H1 (cell line): Measurements from ENCODE around the gene S100A8. TPM values are rescaled to one million over a fixed set of nuclear protein-coding genes. Genes with fewer than 3 reads are reported as not detected.

Experiments
- BCL11A ChIP-seq, 2 experiments: IDR thresholded peaks; one replicate each; pipeline ENCODE4 v1.6.1; 2011; ENCODE audit warnings: low read depth in 2 of 2, low read length in 2 of 2, mild to moderate bottlenecking in 2 of 2
- BRCA1 ChIP-seq: IDR thresholded peaks from 2 replicates; pipeline ENCODE4 v1.6.1; 2012; ENCODE audit warnings: low read depth, low read length, improper control_type of control experiment
- JUN ChIP-seq: IDR thresholded peaks from 2 replicates; pipeline ENCODE4 v1.6.1; 2011; ENCODE audit warnings: low read depth, mild to moderate bottlenecking, improper control_type of control experiment, low read length
- NRF1 ChIP-seq: IDR thresholded peaks from 2 replicates; pipeline ENCODE4 v1.6.1; 2011; ENCODE audit warnings: mild to moderate bottlenecking, low read depth, low read length, improper control_type of control experiment
- RAD21 ChIP-seq, 2 experiments: IDR thresholded peaks in 1 of 2; conservative IDR thresholded peaks in 1 of 2; 2 replicates each; pipeline ENCODE4 v1.6.1; 2011; ENCODE audit warnings: low read depth in 2 of 2, low read length in 2 of 2, improper control_type of control experiment in 1 of 2, inconsistent platforms in 1 of 2, mild to moderate bottlenecking in 1 of 2, moderate library complexity in 1 of 2
- SP1 ChIP-seq: IDR thresholded peaks from 2 replicates; pipeline ENCODE4 v1.6.1; 2011; ENCODE audit warnings: low read depth, low read length
- polyA plus RNA-seq, 7 experiments: library from polyadenylated mRNA; depleted of rRNA in 3 of 7; stranded (reverse) in 5 of 7; unstranded in 2 of 7; fragments of >200 nt in 5 of 7; fragments of 200-250 nt in 2 of 7; gene quantifications; 1 replicate in 5 of 7; 2 replicates in 1 of 7; 4 replicates in 1 of 7; pipeline versions ENCODE4 v1.2.1 to v1.2.3, GENCODE V29; 2011 to 2013; ENCODE audit warnings: missing spikeins in 2 of 7, mixed read lengths in 2 of 7
- total RNA-seq: library from RNA; stranded (reverse); fragmentation: NEBNext Ultra II Directional; extraction: Animal tissue kit (Norgen Biotek cat#: 25700); gene quantifications from 2 replicates; pipeline ENCODE4 v1.2.1, GENCODE V29; 2021
- TF ChIP-seq, protein P1 (sequence below): fragments of 300-600 bp; sonication (generic); IDR thresholded peaks from 2 replicates; pipeline ENCODE4 v1.7.1; 2012; ENCODE audit warnings: low read length, moderate library complexity, mild to moderate bottlenecking, inconsistent platforms; ENCODE audit not compliant: insufficient replicate concordance

S100A8 gene
- total and polyA plus RNA-seq, 2 of the 8 experiments (the other 6 are each of a cell fraction or from before 2014, with no cell fraction given): not detected

DNA sequence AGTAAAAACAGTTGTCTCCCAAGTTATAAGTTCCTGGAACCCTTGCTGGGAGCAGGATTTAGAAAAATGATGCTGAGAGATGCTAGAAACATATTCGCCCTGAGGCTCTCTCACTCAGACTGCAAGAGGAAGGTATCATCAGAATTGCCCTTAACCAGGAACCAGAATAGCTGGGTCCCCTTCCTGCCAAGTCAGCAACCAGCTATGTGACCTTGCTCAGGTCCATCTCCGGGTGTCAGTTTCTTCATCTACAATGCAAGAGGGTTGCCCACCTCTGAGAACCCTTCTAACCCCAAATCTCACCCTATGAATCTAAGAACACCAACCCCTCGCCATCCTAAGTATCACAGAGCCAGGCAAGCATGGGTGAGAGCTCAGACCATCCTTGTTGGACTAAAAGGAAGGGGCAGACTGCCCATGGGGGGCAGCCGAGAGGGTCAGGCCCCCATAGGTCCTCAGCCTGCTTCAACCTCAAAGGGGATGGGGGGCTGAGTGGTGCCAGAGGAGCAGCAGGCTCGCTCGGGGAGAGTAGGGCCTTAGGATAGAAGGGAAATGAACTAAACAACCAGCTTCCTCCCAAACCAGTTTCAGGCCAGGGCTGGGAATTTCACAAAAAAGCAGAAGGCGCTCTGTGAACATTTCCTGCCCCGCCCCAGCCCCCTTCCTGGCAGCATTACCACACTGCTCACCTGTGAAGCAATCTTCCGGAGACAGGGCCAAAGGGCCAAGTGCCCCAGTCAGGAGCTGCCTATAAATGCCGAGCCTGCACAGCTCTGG lies 33.6 kb downstream of the S100A8 start (continued):
- TF ChIP-seq, protein P1, sequence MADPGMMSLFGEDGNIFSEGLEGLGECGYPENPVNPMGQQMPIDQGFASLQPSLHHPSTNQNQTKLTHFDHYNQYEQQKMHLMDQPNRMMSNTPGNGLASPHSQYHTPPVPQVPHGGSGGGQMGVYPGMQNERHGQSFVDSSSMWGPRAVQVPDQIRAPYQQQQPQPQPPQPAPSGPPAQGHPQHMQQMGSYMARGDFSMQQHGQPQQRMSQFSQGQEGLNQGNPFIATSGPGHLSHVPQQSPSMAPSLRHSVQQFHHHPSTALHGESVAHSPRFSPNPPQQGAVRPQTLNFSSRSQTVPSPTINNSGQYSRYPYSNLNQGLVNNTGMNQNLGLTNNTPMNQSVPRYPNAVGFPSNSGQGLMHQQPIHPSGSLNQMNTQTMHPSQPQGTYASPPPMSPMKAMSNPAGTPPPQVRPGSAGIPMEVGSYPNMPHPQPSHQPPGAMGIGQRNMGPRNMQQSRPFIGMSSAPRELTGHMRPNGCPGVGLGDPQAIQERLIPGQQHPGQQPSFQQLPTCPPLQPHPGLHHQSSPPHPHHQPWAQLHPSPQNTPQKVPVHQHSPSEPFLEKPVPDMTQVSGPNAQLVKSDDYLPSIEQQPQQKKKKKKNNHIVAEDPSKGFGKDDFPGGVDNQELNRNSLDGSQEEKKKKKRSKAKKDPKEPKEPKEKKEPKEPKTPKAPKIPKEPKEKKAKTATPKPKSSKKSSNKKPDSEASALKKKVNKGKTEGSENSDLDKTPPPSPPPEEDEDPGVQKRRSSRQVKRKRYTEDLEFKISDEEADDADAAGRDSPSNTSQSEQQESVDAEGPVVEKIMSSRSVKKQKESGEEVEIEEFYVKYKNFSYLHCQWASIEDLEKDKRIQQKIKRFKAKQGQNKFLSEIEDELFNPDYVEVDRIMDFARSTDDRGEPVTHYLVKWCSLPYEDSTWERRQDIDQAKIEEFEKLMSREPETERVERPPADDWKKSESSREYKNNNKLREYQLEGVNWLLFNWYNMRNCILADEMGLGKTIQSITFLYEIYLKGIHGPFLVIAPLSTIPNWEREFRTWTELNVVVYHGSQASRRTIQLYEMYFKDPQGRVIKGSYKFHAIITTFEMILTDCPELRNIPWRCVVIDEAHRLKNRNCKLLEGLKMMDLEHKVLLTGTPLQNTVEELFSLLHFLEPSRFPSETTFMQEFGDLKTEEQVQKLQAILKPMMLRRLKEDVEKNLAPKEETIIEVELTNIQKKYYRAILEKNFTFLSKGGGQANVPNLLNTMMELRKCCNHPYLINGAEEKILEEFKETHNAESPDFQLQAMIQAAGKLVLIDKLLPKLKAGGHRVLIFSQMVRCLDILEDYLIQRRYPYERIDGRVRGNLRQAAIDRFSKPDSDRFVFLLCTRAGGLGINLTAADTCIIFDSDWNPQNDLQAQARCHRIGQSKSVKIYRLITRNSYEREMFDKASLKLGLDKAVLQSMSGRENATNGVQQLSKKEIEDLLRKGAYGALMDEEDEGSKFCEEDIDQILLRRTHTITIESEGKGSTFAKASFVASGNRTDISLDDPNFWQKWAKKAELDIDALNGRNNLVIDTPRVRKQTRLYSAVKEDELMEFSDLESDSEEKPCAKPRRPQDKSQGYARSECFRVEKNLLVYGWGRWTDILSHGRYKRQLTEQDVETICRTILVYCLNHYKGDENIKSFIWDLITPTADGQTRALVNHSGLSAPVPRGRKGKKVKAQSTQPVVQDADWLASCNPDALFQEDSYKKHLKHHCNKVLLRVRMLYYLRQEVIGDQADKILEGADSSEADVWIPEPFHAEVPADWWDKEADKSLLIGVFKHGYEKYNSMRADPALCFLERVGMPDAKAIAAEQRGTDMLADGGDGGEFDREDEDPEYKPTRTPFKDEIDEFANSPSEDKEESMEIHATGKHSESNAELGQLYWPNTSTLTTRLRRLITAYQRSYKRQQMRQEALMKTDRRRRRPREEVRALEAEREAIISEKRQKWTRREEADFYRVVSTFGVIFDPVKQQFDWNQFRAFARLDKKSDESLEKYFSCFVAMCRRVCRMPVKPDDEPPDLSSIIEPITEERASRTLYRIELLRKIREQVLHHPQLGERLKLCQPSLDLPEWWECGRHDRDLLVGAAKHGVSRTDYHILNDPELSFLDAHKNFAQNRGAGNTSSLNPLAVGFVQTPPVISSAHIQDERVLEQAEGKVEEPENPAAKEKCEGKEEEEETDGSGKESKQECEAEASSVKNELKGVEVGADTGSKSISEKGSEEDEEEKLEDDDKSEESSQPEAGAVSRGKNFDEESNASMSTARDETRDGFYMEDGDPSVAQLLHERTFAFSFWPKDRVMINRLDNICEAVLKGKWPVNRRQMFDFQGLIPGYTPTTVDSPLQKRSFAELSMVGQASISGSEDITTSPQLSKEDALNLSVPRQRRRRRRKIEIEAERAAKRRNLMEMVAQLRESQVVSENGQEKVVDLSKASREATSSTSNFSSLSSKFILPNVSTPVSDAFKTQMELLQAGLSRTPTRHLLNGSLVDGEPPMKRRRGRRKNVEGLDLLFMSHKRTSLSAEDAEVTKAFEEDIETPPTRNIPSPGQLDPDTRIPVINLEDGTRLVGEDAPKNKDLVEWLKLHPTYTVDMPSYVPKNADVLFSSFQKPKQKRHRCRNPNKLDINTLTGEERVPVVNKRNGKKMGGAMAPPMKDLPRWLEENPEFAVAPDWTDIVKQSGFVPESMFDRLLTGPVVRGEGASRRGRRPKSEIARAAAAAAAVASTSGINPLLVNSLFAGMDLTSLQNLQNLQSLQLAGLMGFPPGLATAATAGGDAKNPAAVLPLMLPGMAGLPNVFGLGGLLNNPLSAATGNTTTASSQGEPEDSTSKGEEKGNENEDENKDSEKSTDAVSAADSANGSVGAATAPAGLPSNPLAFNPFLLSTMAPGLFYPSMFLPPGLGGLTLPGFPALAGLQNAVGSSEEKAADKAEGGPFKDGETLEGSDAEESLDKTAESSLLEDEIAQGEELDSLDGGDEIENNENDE: no peak
- no peak for TF ChIP-seq SP1
- no peak for TF ChIP-seq JUN
- no peak for TF ChIP-seq RAD21 (IDR thresholded peaks at IDR 0.05 in 1 of 2, conservative IDR thresholded peaks at IDR 0.05 in 1 of 2; ENCODE audit: low read depth in 2 of 2, low read length in 2 of 2)
- TF ChIP-seq BRCA1: no peak
- no peak for TF ChIP-seq NRF1
- TF ChIP-seq BCL11A (IDR thresholded peaks at IDR 0.05; ENCODE audit: low read depth in 2 of 2, low read length in 2 of 2): no peak
